BE2C (cell line): ENCODE data around the gene GPS2.
A peak's percentile ranks its signal among the peaks of the same experiment; 100 is the strongest.

Experiments
- DNase-seq: peaks from one replicate; pipeline ENCODE4 v3.0.0-alpha.2; 2020
- H3K27me3 ChIP-seq: fragments of 250-450 bp; sonication (Bioruptor Pico); 2 replicates; pipeline ENCODE4 v1.5.1; 2020; ENCODE audit warnings: mild to moderate bottlenecking
- H3K36me3 ChIP-seq: fragments of 250-450 bp; sonication (Bioruptor Pico); 2 replicates; pipeline ENCODE4 v1.5.1; 2020; ENCODE audit warnings: mild to moderate bottlenecking
- H3K4me1 ChIP-seq: fragments of 250-450 bp; sonication (Bioruptor Pico); 2 replicates; pipeline ENCODE4 v1.5.1; 2020
- H3K4me3 ChIP-seq: 2 replicates; pipeline ENCODE4 v1.5.1; 2011; ENCODE audit warnings: low read depth, low read length
- H3K9me3 ChIP-seq: fragments of 250-450 bp; sonication (Bioruptor Pico); 2 replicates; pipeline ENCODE4 v1.5.1; 2020
- CTCF ChIP-seq: IDR thresholded peaks from 2 replicates; pipeline ENCODE4 v1.5.1; 2012; ENCODE audit warnings: mild to moderate bottlenecking, low read depth, low read length

GPS2 gene

GRCh38 chr17:7295230-7296180 is 19.7 kb downstream of the GPS2 start:
- H3K9me3 ChIP-seq = no peaks in the 10 kb centered on the region
- H3K36me3 ChIP-seq = no peaks in the 10 kb centered on the region
- H3K27me3 ChIP-seq = peaks cover 30% of the 10 kb centered on the region
- no peak for TF ChIP-seq CTCF
- H3K4me3 ChIP-seq = no peak overlapping the region
- DNase-seq = no peak
- no peaks in the 10 kb centered on the region for H3K4me1 ChIP-seq

- no peaks in the 10 kb centered on the region for H3K9me3 ChIP-seq
- no peaks in the 10 kb centered on the region for H3K36me3 ChIP-seq
- TF ChIP-seq CTCF = no peak
- H3K27me3 ChIP-seq = peaks cover 29% of the 10 kb centered on the region
- H3K4me1 ChIP-seq = no peaks in the 10 kb centered on the region
- H3K4me3 ChIP-seq = no peak within 1 kb of the TSS
- DNase-seq = peak; percentile 22
Measured at GRCh38 chr17:7294614-7295153, 20.5 kb downstream of the GPS2 start, which contains the start of gene YBX2. Gene YBX2 (minus strand): TSS chr17:7294639. CDS start chr17:7294500, 139 bp downstream.

- DNase-seq = no peak
- no peaks in the 10 kb centered on the region for H3K4me1 ChIP-seq
- no peak for TF ChIP-seq CTCF
- no peaks in the 10 kb centered on the region for H3K9me3 ChIP-seq
- H3K4me3 ChIP-seq = no peak overlapping the region
- H3K36me3 ChIP-seq = no peaks in the 10 kb centered on the region
- peaks cover 28% of the 10 kb centered on the region for H3K27me3 ChIP-seq
Measured at GRCh38 chr17:7293816-7294613, 21.1 kb downstream of the GPS2 start.

- Histone ChIP-seq H3K27me3 (peaks cover 28% of the 10 kb centered on the region), H3K4me1 (no peaks in the 10 kb centered on the region), H3K4me3 (no peak overlapping the region), H3K9me3 (no peaks in the 10 kb centered on the region), H3K36me3 (no peaks in the 10 kb centered on the region)
- no peak for DNase-seq
- TF ChIP-seq CTCF = no peak
Measured at GRCh38 chr17:7293159-7293558, 22.0 kb downstream of the GPS2 start.

- no peak for TF ChIP-seq CTCF
- DNase-seq = no peak
Measured at GRCh38 chr17:7292729-7293128, 22.4 kb downstream of the GPS2 start.

More at GRCh38 chr17:7292729-7293128, 22.4 kb downstream of the GPS2 start:
- peaks cover 28% of the 10 kb centered on the region for H3K27me3 ChIP-seq
- no peaks in the 10 kb centered on the region for H3K4me1 ChIP-seq
- no peaks in the 10 kb centered on the region for H3K9me3 ChIP-seq
- H3K4me3 ChIP-seq = no peak overlapping the region
- no peaks in the 10 kb centered on the region for H3K36me3 ChIP-seq
